CD4-positive, CD25-positive, alpha-beta regulatory T cell (primary cell): Measurements from ENCODE around the gene CITED2. TPM values are rescaled to one million over a fixed set of nuclear protein-coding genes. Genes with fewer than 3 reads are reported as not detected.
A peak's percentile ranks its signal among the peaks of the same experiment; 100 is the strongest.

ENCODE experiments used
- ATAC-seq, 2 donors: fragments of 150-1000 bp; cut with Tn5 transposase; one replicate each; pipeline ENCODE4 v1.10.0; 2021; ENCODE audit warnings: low read depth in 2 of 2, moderate number of reproducible peaks in 2 of 2, moderate library complexity in 1 of 2
- DNase-seq, 3 donors: peaks; one replicate each; pipeline versions ENCODE4 v3.0.0 to v3.0.0-alpha.2; 2012 to 2022; ENCODE audit warnings: mixed read lengths in 1 of 3
- H3K27ac ChIP-seq: one replicate; pipeline ENCODE4 v1.7.0; 2013; ENCODE audit warnings: mild to moderate bottlenecking, low read length; ENCODE audit not compliant: insufficient read depth, poor library complexity, severe bottlenecking
- H3K27me3 ChIP-seq: one replicate; pipeline ENCODE4 v1.7.0; 2013; ENCODE audit warnings: low read length; ENCODE audit not compliant: control insufficient read depth, insufficient read depth
- H3K36me3 ChIP-seq: one replicate; pipeline ENCODE4 v1.7.0; 2013; ENCODE audit warnings: mild to moderate bottlenecking, low read length, moderate library complexity; ENCODE audit not compliant: control insufficient read depth, insufficient read depth
- H3K4me1 ChIP-seq: 2 replicates; pipeline ENCODE4 v1.7.0; 2013; ENCODE audit warnings: mild to moderate bottlenecking, low read length; ENCODE audit not compliant: insufficient read depth, control insufficient read depth, poor library complexity, severe bottlenecking
- H3K4me3 ChIP-seq: one replicate; pipeline ENCODE4 v1.7.0; 2013; ENCODE audit warnings: low read depth, mild to moderate bottlenecking, low read length, moderate library complexity
- H3K9me3 ChIP-seq, 2 experiments: 1 replicate in 1 of 2; 2 replicates in 1 of 2; pipeline ENCODE4 v1.7.0; 2013; ENCODE audit warnings: low read length in 2 of 2, mild to moderate bottlenecking in 1 of 2, moderate library complexity in 1 of 2; ENCODE audit not compliant: control insufficient read depth in 2 of 2
- H3K27ac Mint-ChIP-seq, 3 donors: one replicate each; pipeline ENCODE4 v1.8.0; 2020 to 2022; ENCODE audit warnings: mild to moderate bottlenecking in 3 of 3, mixed read lengths in 3 of 3, moderate library complexity in 2 of 3
- H3K27me3 Mint-ChIP-seq: one replicate; pipeline ENCODE4 v1.8.0; 2022; ENCODE audit warnings: mild to moderate bottlenecking, mixed read lengths
- H3K36me3 Mint-ChIP-seq: one replicate; pipeline ENCODE4 v1.8.0; 2020; ENCODE audit warnings: mixed read lengths
- H3K4me1 Mint-ChIP-seq, 4 donors: one replicate each; pipeline ENCODE4 v1.8.0; 2020 to 2022; ENCODE audit warnings: mixed read lengths in 4 of 4, mild to moderate bottlenecking in 1 of 4
- H3K4me3 Mint-ChIP-seq, 4 donors: one replicate each; pipeline ENCODE4 v1.8.0; 2020 to 2022; ENCODE audit warnings: mild to moderate bottlenecking in 4 of 4, mixed read lengths in 4 of 4, moderate library complexity in 3 of 4
- H3K9me3 Mint-ChIP-seq, 7 donors: one replicate each; pipeline ENCODE4 v1.8.0; 2020 to 2022; ENCODE audit warnings: mixed read lengths in 7 of 7, mild to moderate bottlenecking in 3 of 7, moderate library complexity in 2 of 7
- polyA plus RNA-seq, 4 donors: library from polyadenylated mRNA; unstranded; fragments of 300-500 nt; fragmentation: Illumina TruSeq; gene quantifications; one replicate each; pipeline ENCODE4 v1.2.3, GENCODE V29; 2021
- total RNA-seq: library from RNA; stranded (reverse); gene quantifications from one replicate; pipeline ENCODE4 v1.2.3, GENCODE V29; 2022

Gene CITED2
- total and polyA plus RNA-seq, 5 donors from 2014 or later: 30.6 to 151 (median 39.6) TPM

DNA sequence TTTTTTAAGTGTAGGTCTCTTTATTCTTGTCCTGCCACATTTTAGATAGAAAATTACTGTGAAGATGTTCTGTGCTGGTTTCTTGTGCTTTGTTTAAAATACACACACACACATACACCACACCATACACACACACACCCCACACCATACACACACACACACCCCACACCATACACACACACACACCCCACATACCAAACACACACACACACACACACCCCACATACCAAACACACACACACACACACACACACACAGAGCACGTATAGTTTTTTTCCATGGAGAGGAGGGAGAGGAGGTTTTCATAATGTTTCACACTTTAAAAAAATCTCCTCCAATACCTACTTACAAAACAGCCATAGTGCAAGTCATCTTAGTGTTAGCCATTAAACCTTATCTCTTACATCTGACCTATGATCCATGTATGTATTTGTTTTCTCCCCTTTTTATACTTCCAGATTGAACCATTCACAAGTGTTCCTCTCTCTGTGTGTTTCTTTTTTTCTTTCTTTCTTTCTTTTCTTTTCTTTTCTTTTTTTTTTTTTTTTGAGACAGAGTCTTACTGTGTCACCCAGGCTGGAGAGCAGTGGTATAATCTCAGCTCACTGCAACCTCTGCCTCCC lies 19.7 kb upstream of the CITED2 start:
- no peak overlapping the region for H3K27ac ChIP-seq
- ATAC-seq: no peak
- H3K4me1 ChIP-seq: no peaks in the 10 kb centered on the region
- Mint-ChIP-seq H3K27ac (no peak overlapping the region), H3K27me3 (peaks cover 11% of the 10 kb centered on the region), H3K4me1 (no peaks in the 10 kb centered on the region), H3K36me3 (no peaks in the 10 kb centered on the region), H3K4me3 (no peak overlapping the region), H3K9me3 (peaks cover 0 to 1% (median 0%) of the 10 kb centered on the region in 7 donors)
- no peaks in the 10 kb centered on the region for H3K9me3 ChIP-seq
- no peak overlapping the region for H3K4me3 ChIP-seq
- H3K27me3 ChIP-seq: no peaks in the 10 kb centered on the region
- DNase-seq: no peak
- no peaks in the 10 kb centered on the region for H3K36me3 ChIP-seq

GRCh38 chr6:139392794-139393193 lies 18.3 kb upstream of the CITED2 start:
- Histone ChIP-seq H3K9me3 (no peaks in the 10 kb centered on the region), H3K27ac (no peak overlapping the region), H3K27me3 (no peaks in the 10 kb centered on the region), H3K36me3 (no peaks in the 10 kb centered on the region), H3K4me1 (no peaks in the 10 kb centered on the region), H3K4me3 (no peak overlapping the region)
- ATAC-seq (peak in 1 of 2 donors; percentile 22), DNase-seq (no peak)
- Mint-ChIP-seq H3K27me3 (peaks cover 11% of the 10 kb centered on the region), H3K9me3 (peaks cover 0 to 1% (median 0%) of the 10 kb centered on the region in 7 donors), H3K4me3 (no peak overlapping the region), H3K4me1 (no peaks in the 10 kb centered on the region), H3K36me3 (no peaks in the 10 kb centered on the region), H3K27ac (no peak overlapping the region)

DNA sequence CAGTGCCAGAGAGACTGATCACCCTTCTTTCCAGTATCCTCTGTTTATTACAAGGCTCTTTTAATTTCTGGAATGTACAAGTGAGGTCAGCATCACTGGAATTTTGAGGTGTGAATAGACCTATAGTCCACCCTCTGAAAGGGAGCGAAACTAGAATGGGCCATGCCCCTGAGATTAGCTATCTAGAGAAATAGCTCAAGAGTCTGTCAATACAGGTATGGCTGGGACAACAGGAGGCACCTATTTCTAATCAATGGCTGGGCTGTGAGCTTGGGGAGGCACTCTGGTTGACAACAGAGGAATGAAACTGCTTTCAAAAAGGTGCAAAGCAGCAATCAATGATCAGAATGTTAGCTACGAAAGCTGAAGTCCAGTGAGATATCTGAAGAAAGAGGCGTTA lies 17.3 kb upstream of the CITED2 start:
- H3K4me3 Mint-ChIP-seq: no peak overlapping the region
- peaks cover 11% of the 10 kb centered on the region for H3K27me3 Mint-ChIP-seq
- H3K4me1 Mint-ChIP-seq: no peaks in the 10 kb centered on the region
- Histone ChIP-seq H3K9me3 (no peaks in the 10 kb centered on the region), H3K36me3 (no peaks in the 10 kb centered on the region), H3K27me3 (no peaks in the 10 kb centered on the region), H3K4me3 (no peak overlapping the region), H3K4me1 (no peaks in the 10 kb centered on the region), H3K27ac (no peak overlapping the region)
- peaks cover 0 to 1% (median 0%) of the 10 kb centered on the region in 7 donors for H3K9me3 Mint-ChIP-seq
- H3K36me3 Mint-ChIP-seq: no peaks in the 10 kb centered on the region
- DNase-seq (no peak), ATAC-seq (no peak)
- H3K27ac Mint-ChIP-seq: no peak overlapping the region

DNA sequence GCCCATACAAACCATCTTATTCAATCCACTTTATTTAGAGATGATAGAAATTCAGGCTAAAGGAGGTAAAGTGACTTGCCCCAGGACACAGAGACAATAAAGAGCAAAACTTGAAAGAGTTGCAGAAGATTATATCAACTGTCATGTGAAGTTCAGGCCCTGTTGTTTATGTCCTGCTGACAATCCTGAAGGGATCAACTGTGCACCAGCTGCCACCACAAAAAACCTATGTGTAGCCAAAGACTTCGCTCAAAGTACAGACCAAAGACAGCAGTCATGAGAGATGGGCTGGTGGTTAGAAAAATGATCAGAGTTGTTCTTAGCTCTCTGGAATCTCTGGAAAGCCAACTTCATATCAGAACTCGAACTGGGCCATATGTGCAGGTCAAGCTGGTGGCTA lies 16.0 kb upstream of the CITED2 start:
- ATAC-seq (no peak), DNase-seq (no peak)
- Histone ChIP-seq H3K27ac (no peak overlapping the region), H3K4me3 (no peak overlapping the region), H3K4me1 (no peaks in the 10 kb centered on the region), H3K27me3 (no peaks in the 10 kb centered on the region), H3K9me3 (no peaks in the 10 kb centered on the region), H3K36me3 (no peaks in the 10 kb centered on the region)
- no peaks in the 10 kb centered on the region for H3K36me3 Mint-ChIP-seq
- no peak overlapping the region for H3K4me3 Mint-ChIP-seq
- peaks cover 0 to 1% (median 0%) of the 10 kb centered on the region in 7 donors for H3K9me3 Mint-ChIP-seq
- H3K27ac Mint-ChIP-seq: no peak overlapping the region
- peaks cover 14% of the 10 kb centered on the region for H3K27me3 Mint-ChIP-seq
- H3K4me1 Mint-ChIP-seq: no peaks in the 10 kb centered on the region

DNA sequence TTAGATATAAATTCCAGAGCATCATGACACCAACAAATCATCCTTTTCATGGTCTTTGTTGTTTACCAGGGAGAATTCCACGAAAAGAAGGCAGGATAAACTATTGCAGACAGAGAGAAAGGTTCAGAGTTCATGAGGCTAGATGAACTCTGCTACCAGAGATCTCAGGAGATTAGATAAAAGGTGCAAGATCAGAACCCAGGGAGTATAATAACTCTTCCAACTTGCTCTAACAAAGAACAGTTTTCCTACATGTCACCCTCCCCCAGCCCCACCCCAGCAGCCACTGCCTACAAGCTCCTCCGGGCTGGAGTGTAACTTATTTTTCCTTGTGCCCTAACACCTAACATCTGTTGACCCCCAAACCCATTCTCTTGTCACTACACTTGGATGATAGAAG lies 13.9 kb upstream of the CITED2 start:
- DNase-seq (no peak), ATAC-seq (no peak)
- no peaks in the 10 kb centered on the region for H3K4me1 Mint-ChIP-seq
- no peak overlapping the region for H3K4me3 ChIP-seq
- no peaks in the 10 kb centered on the region for H3K36me3 ChIP-seq
- no peaks in the 10 kb centered on the region for H3K4me1 ChIP-seq
- no peaks in the 10 kb centered on the region for H3K36me3 Mint-ChIP-seq
- H3K27ac Mint-ChIP-seq: no peak overlapping the region
- H3K27me3 ChIP-seq: no peaks in the 10 kb centered on the region
- H3K9me3 Mint-ChIP-seq: peaks cover 0 to 1% (median 0%) of the 10 kb centered on the region in 7 donors
- H3K9me3 ChIP-seq: no peaks in the 10 kb centered on the region
- peaks cover 9% of the 10 kb centered on the region for H3K27me3 Mint-ChIP-seq
- H3K4me3 Mint-ChIP-seq: no peak overlapping the region
- H3K27ac ChIP-seq: no peak overlapping the region

DNA sequence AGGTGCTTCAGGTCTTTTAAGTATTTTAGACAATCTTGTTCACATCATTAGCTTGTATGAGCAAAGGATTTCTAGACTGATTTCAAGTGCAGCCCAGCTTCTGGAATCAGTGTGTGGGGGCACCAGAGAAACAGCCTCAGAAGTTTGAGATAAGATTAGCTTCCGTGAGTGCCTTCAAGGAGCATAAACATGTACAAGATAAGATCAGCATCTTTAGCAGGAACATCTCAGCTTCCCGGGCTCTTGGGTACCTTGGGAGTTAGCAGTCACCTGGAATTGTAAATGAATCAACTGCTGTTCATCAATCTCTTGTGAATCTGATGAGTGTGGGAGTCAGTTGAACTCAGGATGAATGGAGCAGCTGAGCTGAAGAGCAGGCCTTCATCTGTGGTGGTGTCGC lies 12.0 kb upstream of the CITED2 start:
- peak overlapping the region in 1 of 3 donors; percentile 47 for H3K27ac Mint-ChIP-seq
- DNase-seq (no peak), ATAC-seq (no peak)
- Histone ChIP-seq H3K27ac (no peak overlapping the region), H3K27me3 (no peaks in the 10 kb centered on the region), H3K36me3 (no peaks in the 10 kb centered on the region), H3K4me3 (no peak overlapping the region), H3K9me3 (no peaks in the 10 kb centered on the region), H3K4me1 (no peaks in the 10 kb centered on the region)
- H3K9me3 Mint-ChIP-seq: peaks cover 0 to 1% (median 0%) of the 10 kb centered on the region in 7 donors
- H3K27me3 Mint-ChIP-seq: peaks cover 17% of the 10 kb centered on the region
- no peak overlapping the region for H3K4me3 Mint-ChIP-seq
- no peaks in the 10 kb centered on the region for H3K36me3 Mint-ChIP-seq
- no peaks in the 10 kb centered on the region for H3K4me1 Mint-ChIP-seq

DNA sequence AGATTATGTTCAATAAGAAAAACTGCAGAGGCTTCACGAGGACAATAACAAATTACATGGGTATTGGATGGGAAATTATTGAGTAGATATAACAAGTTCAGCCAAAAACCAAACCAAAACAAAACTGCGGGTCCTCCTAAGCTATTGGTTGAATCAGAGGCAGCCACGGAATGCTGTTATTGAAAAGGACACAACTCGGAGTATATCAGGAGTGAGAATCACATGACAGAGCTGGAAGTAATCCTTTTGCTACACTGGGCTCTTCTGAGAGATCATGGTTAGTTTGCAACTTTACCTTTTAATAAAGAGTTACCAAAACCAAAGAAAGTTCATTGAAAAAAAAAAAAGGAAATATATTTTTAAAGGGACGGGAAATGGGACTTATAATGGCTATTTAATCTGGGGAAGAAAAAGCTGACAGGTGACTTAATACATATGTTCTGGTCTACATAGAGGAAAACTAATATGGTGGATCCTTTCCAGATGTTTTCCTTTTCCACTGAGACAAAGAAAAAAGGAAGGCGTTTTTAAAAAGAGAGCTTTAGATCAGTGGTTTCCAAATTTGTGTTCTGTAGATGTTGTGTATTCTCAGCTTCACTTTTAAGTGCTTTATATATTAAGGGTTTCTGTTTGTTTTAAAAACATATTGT lies 6.9 kb upstream of the CITED2 start:
- H3K27ac ChIP-seq: no peak overlapping the region

GRCh38 chr6:139380611-139381010 lies 6.2 kb upstream of the CITED2 start:
- no peak for ATAC-seq
- no peaks in the 10 kb centered on the region for H3K36me3 ChIP-seq
- H3K4me1 ChIP-seq: peaks cover 9% of the 10 kb centered on the region
- H3K36me3 Mint-ChIP-seq: no peaks in the 10 kb centered on the region
- H3K4me3 ChIP-seq: no peak overlapping the region
- H3K27me3 ChIP-seq: no peaks in the 10 kb centered on the region
- H3K4me3 Mint-ChIP-seq: peak overlapping the region in 1 of 4 donors; percentile 48
- DNase-seq: no peak
- H3K9me3 Mint-ChIP-seq: no peaks in the 10 kb centered on the region
- no peaks in the 10 kb centered on the region for H3K9me3 ChIP-seq
- H3K27ac ChIP-seq: no peak overlapping the region
- peaks cover 3 to 9% (median 8%) of the 10 kb centered on the region in 4 donors for H3K4me1 Mint-ChIP-seq
- no peak overlapping the region for H3K27ac Mint-ChIP-seq
- H3K27me3 Mint-ChIP-seq: peaks cover 24% of the 10 kb centered on the region

More for the DNA sequence above, 6.9 kb upstream of the CITED2 start:
- DNase-seq: no peak
- Histone ChIP-seq H3K36me3 (no peaks in the 10 kb centered on the region), H3K9me3 (no peaks in the 10 kb centered on the region), H3K4me1 (peaks cover 1% of the 10 kb centered on the region), H3K27me3 (no peaks in the 10 kb centered on the region), H3K4me3 (no peak overlapping the region)
- peaks cover 26% of the 10 kb centered on the region for H3K27me3 Mint-ChIP-seq
- H3K9me3 Mint-ChIP-seq: no peaks in the 10 kb centered on the region
- H3K27ac Mint-ChIP-seq: no peak overlapping the region
- no peak for ATAC-seq
- H3K4me1 Mint-ChIP-seq: peaks cover 0 to 5% (median 1%) of the 10 kb centered on the region in 4 donors
- H3K36me3 Mint-ChIP-seq: no peaks in the 10 kb centered on the region
- H3K4me3 Mint-ChIP-seq: no peak overlapping the region
